ENCODE data around the gene UAP1.

UAP1 gene

DNA sequence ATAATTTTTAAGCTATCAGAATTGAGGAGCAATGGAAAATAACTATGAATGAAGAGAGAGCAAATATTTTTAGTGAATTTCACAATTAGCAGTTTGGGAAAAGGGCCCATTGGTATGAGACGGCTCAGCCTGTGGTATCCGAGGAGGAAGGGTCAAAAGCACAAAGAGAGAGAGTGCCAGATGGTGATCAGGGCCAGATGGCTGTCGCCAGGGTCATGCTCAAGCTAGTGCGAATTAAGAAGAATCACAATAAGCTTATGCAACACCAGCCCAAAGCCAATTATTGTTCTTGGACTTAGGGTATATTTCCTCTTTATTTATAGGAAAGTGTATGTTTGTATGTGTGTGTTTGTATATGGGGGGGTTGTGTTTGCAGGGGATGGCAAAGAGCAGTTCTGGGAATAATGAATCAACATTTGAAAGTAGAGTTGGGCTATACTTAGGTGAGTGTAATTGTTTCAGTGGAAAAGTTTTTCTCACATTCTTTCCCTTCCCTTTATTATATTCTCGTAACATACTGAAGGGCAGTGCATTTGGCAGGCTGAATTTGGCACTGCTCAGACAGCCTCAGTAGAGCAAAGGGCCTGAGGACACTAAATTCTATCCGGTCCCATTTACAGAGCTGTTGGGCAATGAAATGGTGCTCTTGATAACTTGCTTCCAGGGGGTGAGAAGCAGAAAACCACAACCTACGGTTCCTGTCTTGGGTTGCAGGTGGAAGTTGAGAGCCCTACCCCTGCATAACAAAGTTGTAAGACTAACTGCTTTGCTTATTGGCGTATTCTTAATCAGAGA is 51.3 kb downstream of the UAP1 start:
- DNase-seq (ENCODE audit: low read depth in 3 of 3, low spot score in 1 of 3), result no peak

GRCh38 chr1:162616848-162617247 is 55.3 kb downstream of the UAP1 start:
- DNase-seq (ENCODE audit: low read depth in 3 of 3, low spot score in 1 of 3), result no peak

GRCh38 chr1:162617513-162617912 is 56.0 kb downstream of the UAP1 start:
- DNase-seq (ENCODE audit: low read depth in 3 of 3, low spot score in 1 of 3), result no peak

GRCh38 chr1:162619076-162619475 is 57.6 kb downstream of the UAP1 start:
- DNase-seq (ENCODE audit: low read depth in 3 of 3, low spot score in 1 of 3), result no peak

- DNase-seq (ENCODE audit: low read depth in 3 of 3, low spot score in 1 of 3), result no peak
Observed at GRCh38 chr1:162621256-162621655, 59.7 kb downstream of the UAP1 start.

DNA sequence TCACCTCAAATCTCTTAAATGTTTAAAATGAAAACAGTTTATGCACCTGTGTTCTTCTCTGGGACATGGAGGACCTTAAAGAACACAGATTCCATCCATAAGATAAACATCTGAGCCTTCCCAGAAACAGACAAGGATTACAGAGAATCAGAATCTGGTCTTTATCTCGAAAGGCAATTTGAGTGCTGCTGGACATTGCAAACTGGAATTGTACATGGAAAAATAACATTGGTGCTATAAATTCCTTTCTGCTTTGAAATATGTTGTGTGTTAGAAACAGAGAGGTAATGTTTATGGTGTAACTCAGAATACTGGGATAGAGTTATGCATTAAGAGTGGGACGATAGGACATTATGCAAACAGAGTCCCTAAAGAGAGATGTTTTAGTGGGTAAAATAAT is 64.2 kb downstream of the UAP1 start:
- DNase-seq (ENCODE audit: low read depth in 3 of 3, low spot score in 1 of 3), result no peak

- DNase-seq (ENCODE audit: low read depth in 3 of 3, low spot score in 1 of 3), result no peak
Observed at GRCh38 chr1:162626094-162626493, 64.6 kb downstream of the UAP1 start.

DNA sequence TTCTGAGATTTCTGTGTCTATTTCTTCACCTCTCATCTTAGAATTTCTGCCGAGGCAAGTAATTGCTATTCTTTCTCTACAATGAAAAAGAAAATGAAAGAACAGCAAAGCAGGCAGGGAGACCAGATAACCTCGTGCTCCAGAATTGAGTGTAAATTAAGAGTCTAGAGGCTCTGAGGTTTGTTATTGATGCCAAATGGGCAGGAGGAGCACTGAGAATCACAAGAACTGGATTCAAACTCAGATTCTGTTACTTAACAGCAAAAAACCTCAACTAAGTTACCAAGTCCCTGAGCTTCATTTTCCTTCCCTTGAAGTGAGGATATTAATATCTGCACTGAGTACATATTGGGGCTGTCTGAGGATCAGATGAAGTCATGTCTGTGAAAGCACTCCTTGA is 65.2 kb downstream of the UAP1 start:
- DNase-seq (ENCODE audit: low read depth in 3 of 3, low spot score in 1 of 3), result no peak

GRCh38 chr1:162627662-162628296 is 66.3 kb downstream of the UAP1 start:
- no peak for DNase-seq (ENCODE audit: low read depth in 3 of 3, low spot score in 1 of 3)

DNA sequence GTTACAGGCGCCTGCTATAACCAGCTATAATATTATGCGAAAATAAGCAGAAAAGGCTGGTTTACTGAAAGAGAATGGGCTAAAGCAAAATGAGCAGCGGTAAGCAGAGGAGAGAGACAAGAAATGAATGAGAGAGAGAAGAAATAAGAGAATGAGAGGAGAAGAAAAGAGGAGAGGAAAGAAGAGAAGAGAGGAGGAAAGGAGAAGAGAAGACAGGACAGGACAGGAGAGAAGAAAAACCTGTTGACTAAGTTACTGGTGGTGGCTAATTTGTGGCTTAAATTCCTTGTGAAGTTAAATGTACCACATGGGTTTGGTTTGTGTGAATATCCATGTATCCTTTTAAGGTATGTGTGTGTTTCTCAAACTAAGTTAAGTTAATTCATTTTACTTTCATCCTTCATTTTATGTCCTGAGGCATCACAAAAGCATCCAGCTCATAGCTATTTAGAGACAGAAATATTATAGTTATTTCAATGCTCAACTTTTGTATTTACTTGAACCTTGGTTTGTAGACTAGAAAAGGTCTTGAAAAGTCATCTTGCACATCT is 67.6 kb downstream of the UAP1 start:
- DNase-seq (ENCODE audit: low read depth in 3 of 3, low spot score in 1 of 3), result no peak

- DNase-seq (ENCODE audit: low read depth in 3 of 3, low spot score in 1 of 3), result no peak
Observed at GRCh38 chr1:162629651-162630050, 68.1 kb downstream of the UAP1 start.

- no peak for DNase-seq (ENCODE audit: low read depth in 3 of 3, low spot score in 1 of 3)
Observed at GRCh38 chr1:162631546-162632191, 70.1 kb downstream of the UAP1 start.

DNA sequence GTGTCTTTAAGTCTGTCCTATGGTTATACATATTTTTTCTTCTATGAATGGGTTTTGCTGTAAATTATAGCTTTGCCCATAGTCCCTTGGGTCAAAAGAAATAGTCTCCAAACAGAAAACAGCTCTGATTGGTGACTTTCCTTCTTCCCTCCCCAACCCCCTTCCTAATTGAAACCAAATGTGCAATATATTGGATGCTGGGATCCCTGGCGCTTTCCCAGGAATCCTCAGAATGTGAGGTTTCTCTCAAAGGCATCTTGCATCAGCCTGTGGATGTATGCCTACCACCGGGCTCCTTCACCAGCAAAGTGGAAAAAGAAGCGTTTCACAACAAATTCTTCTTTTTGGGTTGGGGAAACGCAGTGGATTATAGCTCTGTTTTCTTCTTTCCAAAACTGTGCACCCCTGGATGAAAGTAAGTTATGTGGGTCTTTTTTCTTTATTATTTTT is 70.7 kb downstream of the UAP1 start, which contains the start of gene DDR2:
DDR2 (plus strand) TSS at position 248 of the 450 bp plus-strand sequence. CDS start 86,600 bp downstream, outside the sequence.
- no peak for DNase-seq (ENCODE audit: low read depth in 3 of 3, low spot score in 1 of 3)

DNA sequence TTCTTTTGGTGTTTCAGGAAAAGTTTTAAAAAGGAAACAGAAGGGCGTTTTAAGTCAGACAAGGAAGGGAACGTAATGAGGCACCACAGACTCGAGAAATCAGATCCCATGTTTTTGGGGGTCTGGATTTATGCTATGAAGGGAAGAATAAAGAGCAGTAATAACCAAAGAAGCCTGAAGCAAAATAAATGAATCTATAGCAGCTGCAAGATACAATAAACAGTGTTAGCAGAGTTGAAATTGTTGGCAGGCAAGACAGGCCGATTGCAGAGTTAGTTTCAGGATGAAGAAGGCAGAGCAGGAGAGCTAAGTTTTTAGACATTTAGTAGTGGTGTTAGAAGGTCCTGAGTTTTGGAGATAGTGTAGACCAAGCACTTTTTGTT is 71.2 kb downstream of the UAP1 start:
- no peak for DNase-seq (ENCODE audit: low read depth in 3 of 3, low spot score in 1 of 3)

DNA sequence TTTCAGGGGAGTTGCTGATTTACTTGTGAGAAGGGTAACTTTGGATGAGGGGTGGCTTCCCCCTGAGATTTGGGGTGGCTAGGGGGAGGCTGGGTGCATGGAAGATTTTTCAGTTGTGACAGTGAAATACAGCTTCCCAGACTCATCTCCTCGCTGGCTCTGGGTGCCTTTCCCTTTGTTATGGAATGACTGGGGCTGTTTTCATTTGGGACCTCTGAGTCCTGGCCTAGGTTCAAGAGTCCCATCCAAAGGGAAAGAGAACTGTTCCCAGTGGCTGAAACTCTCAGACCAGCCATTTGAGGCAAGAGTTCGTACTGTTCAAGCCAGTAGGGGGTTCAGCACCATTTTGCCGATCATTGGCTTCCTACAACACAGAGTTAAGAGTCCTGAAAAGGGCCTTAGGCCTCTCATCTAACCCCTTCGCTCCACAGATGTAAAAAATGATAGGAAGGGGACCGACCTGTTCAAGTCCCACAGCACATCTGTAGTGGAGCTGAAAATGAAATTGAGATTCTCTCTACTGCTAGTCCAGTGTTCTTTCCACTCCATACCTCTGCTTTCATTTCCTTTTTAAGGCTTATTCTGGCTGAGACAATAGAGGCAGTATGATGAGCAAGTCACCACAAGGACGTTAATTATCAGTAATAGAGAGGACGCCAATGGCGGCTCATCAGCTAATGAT is 71.7 kb downstream of the UAP1 start:
- DNase-seq (ENCODE audit: low read depth in 3 of 3, low spot score in 1 of 3), result no peak

DNA sequence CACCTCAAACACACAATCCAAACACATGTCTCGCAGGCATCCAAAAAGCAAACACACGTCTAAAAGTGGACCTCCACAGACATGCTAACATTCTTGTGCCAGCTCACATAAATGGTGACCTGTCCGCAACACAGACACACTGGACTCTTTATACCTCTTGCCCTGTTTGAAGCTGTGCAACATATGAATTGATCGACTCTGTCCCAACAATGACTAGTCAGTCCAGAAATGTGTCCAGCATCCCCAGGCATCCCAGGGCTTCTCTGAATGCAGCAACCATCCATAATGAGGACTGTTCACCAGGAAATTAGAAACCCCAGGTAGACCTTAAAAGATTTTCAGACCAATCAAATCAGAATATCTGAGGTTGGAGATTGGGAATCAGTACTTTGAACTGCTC is 73.9 kb downstream of the UAP1 start:
- no peak for DNase-seq (ENCODE audit: low read depth in 3 of 3, low spot score in 1 of 3)

- no peak for DNase-seq (ENCODE audit: low read depth in 3 of 3, low spot score in 1 of 3)
Observed at GRCh38 chr1:162639718-162640117, 78.2 kb downstream of the UAP1 start.

- DNase-seq (ENCODE audit: low read depth in 3 of 3, low spot score in 1 of 3), result no peak
Observed at GRCh38 chr1:162641114-162641513, 79.6 kb downstream of the UAP1 start.

- DNase-seq (ENCODE audit: low read depth in 3 of 3, low spot score in 1 of 3), result no peak
Observed at GRCh38 chr1:162644986-162645314, 83.4 kb downstream of the UAP1 start.

- no peak for DNase-seq (ENCODE audit: low read depth in 3 of 3, low spot score in 1 of 3)
Observed at GRCh38 chr1:162645666-162646065, 84.1 kb downstream of the UAP1 start.

DNA sequence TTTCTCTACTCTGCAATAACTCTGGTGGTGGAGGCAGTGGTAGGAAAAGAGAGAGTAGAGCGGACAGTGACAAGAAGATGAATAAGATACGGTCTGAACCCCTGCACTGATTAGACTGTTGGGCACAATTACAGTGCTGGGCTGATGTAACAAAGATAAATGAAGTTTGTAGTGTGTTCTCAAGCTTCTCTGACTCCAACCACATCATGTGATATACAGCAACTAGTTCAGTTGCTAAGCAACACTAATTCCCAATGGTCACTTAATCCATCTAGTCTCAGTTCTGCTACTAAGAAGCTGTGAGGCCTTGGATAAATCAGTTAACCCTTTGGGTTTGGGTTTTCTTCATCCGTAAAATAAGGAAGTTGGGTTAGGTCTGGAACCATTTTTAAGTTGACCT is 88.1 kb downstream of the UAP1 start:
- no peak for DNase-seq (ENCODE audit: low read depth in 3 of 3, low spot score in 1 of 3)

Data from stimulated activated CD4-positive, alpha-beta T cell treated with anti-CD3 and anti-CD28 coated beads, TNF-alpha, amount 100 ng/mL, for 1 hour (primary cell).